K562 (cell line): Measurements from ENCODE around the gene LCE1A. TPM values are rescaled to one million over a fixed set of nuclear protein-coding genes. Genes with fewer than 3 reads are reported as not detected.

Source experiments
- ATAC-seq: fragments of 200-7000 bp; cut with Tn5 transposase; 3 replicates; pipeline ENCODE4 v1.9.1; 2020; ENCODE audit warnings: moderate library complexity
- BruUV-seq: library from RNA; stranded (reverse); fragments of 400-500 nt; replicated peaks from 2 replicates; lab custom pipeline; 2021; lab: Mats Ljungman, UMichigan
- CTCF ChIA-PET: fragments of 300-600 bp; formaldehyde crosslinking; extraction: SDS; loops from one replicate; lab custom pipeline; 2021; ENCODE audit warnings: low intra/inter-chr PET ratio; lab: Yijun Ruan, JAX
- POLR2A ChIA-PET: fragments of 300-600, 350-650 bp; sonication (Branson Sonifier 250); formaldehyde crosslinking; extraction: SDS; loops from one replicate; lab custom pipeline; 2021; ENCODE audit warnings: antibody characterized with exemption, inconsistent platforms; lab: Yijun Ruan, JAX
- DNase-seq, 4 experiments: peaks; one replicate each; pipeline versions ENCODE4 v3.0.0 to v3.0.0-alpha.2; 2011 to 2018; ENCODE audit warnings: low spot score in 3 of 4, mixed read lengths in 3 of 4; ENCODE audit errors: extremely low read depth in 1 of 4
- FAIRE-seq: peaks from 2 replicates; lab custom pipeline; 2011; peaks lifted over from hg19 to GRCh38; lab: Jason Lieb, UNC
- H2AFZ ChIP-seq: 2 replicates; pipeline ENCODE4 v1.6.0; 2011; ENCODE audit warnings: low read depth, low read length, control low read depth, inconsistent platforms
- H3K27ac ChIP-seq: fragments of 200-600 bp; 3 replicates; pipeline ENCODE4 v1.8.0; 2011; ENCODE audit warnings: low read depth, mild to moderate bottlenecking, control low read depth, inconsistent platforms, low read length, moderate library complexity, mixed read lengths; ENCODE audit errors: extremely low read depth
- H3K27me3 ChIP-seq, 2 experiments: fragments of 300-600 bp in 1 of 2; 2 replicates in 1 of 2; 3 replicates in 1 of 2; pipeline versions ENCODE4 v1.6.0 to v1.8.0; 2011; ENCODE audit warnings: inconsistent platforms in 2 of 2, low read length in 2 of 2, mild to moderate bottlenecking in 1 of 2, mixed read lengths in 1 of 2, moderate library complexity in 1 of 2; ENCODE audit not compliant: control insufficient read depth in 2 of 2, insufficient read depth in 2 of 2
- H3K36me3 ChIP-seq: fragments of 300-600 bp; 3 replicates; pipeline ENCODE4 v1.8.0; 2011; ENCODE audit warnings: mild to moderate bottlenecking, low read length, inconsistent platforms; ENCODE audit not compliant: control insufficient read depth, insufficient read depth
- H3K4me1 ChIP-seq, 2 experiments: fragments of 200-600 bp in 1 of 2; replicated peaks in 1 of 2; 2 replicates in 1 of 2; 3 replicates in 1 of 2; pipeline versions ENCODE4 v1.5.1 to v1.8.0; 2011; ENCODE audit warnings: inconsistent platforms in 2 of 2, low read length in 2 of 2, mild to moderate bottlenecking in 1 of 2, mixed read lengths in 1 of 2, moderate library complexity in 1 of 2; ENCODE audit not compliant: control insufficient read depth in 2 of 2, insufficient read depth in 2 of 2
- H3K4me2 ChIP-seq: 2 replicates; pipeline ENCODE4 v1.6.1; 2011; ENCODE audit warnings: low read length, control low read depth, inconsistent platforms, mixed read lengths; ENCODE audit not compliant: insufficient read depth
- H3K4me3 ChIP-seq: fragments of 200-600 bp; sonication (generic), shearing (Covaris generic); 2 replicates; pipeline ENCODE4 v1.5.1; 2016; ENCODE audit warnings: control low read depth, inconsistent platforms
- H3K79me2 ChIP-seq: fragments of 200-600 bp; 3 replicates; pipeline ENCODE4 v1.8.0; 2011; ENCODE audit warnings: low read length, inconsistent platforms; ENCODE audit not compliant: control insufficient read depth, insufficient read depth
- H3K9ac ChIP-seq, 2 experiments: 2 replicates each; pipeline versions ENCODE4 v1.6.0 to v1.6.1; 2011; ENCODE audit warnings: low read depth in 2 of 2, low read length in 2 of 2, control low read depth in 1 of 2, inconsistent platforms in 1 of 2, mild to moderate bottlenecking in 1 of 2, mixed read lengths in 1 of 2; ENCODE audit not compliant: insufficient read depth in 1 of 2
- H3K9me1 ChIP-seq: one replicate; pipeline ENCODE4 v1.6.0; 2011; ENCODE audit warnings: inconsistent platforms, mild to moderate bottlenecking, low read length, moderate library complexity; ENCODE audit not compliant: control insufficient read depth, insufficient read depth
- H3K9me3 ChIP-seq: replicated peaks from 2 replicates; pipeline ENCODE4 v1.5.1; 2011; ENCODE audit warnings: low read depth, low read length, inconsistent platforms; ENCODE audit not compliant: control insufficient read depth, insufficient read depth
- H4K20me1 ChIP-seq: replicated peaks from 2 replicates; pipeline ENCODE4 v1.6.1; 2011; ENCODE audit warnings: low read length, inconsistent platforms, mixed read lengths; ENCODE audit not compliant: control insufficient read depth, insufficient read depth
- DIDO1 ChIP-seq: fragments of 450-650 bp; IDR thresholded peaks from 2 replicates; pipeline ENCODE4 v1.6.1; 2016; ENCODE audit warnings: low read depth, missing biosample characterization, missing genetic modification characterization
- EHMT2 ChIP-seq: fragments of 450-650 bp; IDR thresholded peaks from 2 replicates; pipeline ENCODE4 v1.6.1; 2018; ENCODE audit warnings: antibody characterized with exemption
- IFI16 ChIP-seq: fragments of 250-450 bp; sonication (Bioruptor Pico); IDR thresholded peaks from 2 replicates; pipeline ENCODE4 v2.1.2; 2022; ENCODE audit warnings: mild to moderate bottlenecking, inconsistent platforms
- KLF6 ChIP-seq: fragments of 250-450 bp; sonication (Bioruptor Pico); IDR thresholded peaks from 2 replicates; pipeline ENCODE4 v1.4.0; 2020; ENCODE audit warnings: mild to moderate bottlenecking, moderate library complexity, borderline replicate concordance
- MYC ChIP-seq, 2 experiments: fragments of 250-450 bp in 1 of 2; sonication (Bioruptor Pico) in 1 of 2; IDR thresholded peaks; 2 replicates each; pipeline versions ENCODE4 v1.5.1 to v1.6.1; 2012 to 2021; ENCODE audit warnings: low read depth in 2 of 2, borderline replicate concordance in 1 of 2, improper control_type of control experiment in 1 of 2, low read length in 1 of 2, mild to moderate bottlenecking in 1 of 2, moderate library complexity in 1 of 2
- NONO ChIP-seq, 2 experiments: fragments of 200-400 bp in 1 of 2; fragments of 450-650 bp in 1 of 2; formaldehyde crosslinking in 1 of 2; IDR thresholded peaks; 2 replicates each; pipeline ENCODE4 v1.6.1; 2017; ENCODE audit warnings: low read depth in 2 of 2, mild to moderate bottlenecking in 2 of 2, moderate library complexity in 2 of 2, low read length in 1 of 2
- NR1H2 ChIP-seq: sonication (generic); formaldehyde crosslinking; IDR thresholded peaks from 2 replicates; pipeline ENCODE4 v1.4.0; 2020; ENCODE audit warnings: mild to moderate bottlenecking, missing genetic modification reagents
- POLR3G ChIP-seq: IDR thresholded peaks from 2 replicates; pipeline ENCODE4 v1.6.1; 2011; ENCODE audit not compliant: insufficient read length, insufficient replicate concordance; ENCODE audit errors: extremely low read depth
- STAG1 ChIP-seq: sonication (generic); formaldehyde crosslinking; IDR thresholded peaks from 2 replicates; pipeline ENCODE4 v1.5.0; 2020; ENCODE audit warnings: missing genetic modification reagents, borderline replicate concordance
- YBX1 ChIP-seq: fragments of 450-650 bp; IDR thresholded peaks from 2 replicates; pipeline ENCODE4 v1.7.1; 2016; ENCODE audit warnings: mild to moderate bottlenecking
- ZKSCAN8 ChIP-seq: fragments of 200-800 bp; sonication (Bioruptor generic); IDR thresholded peaks from 2 replicates; pipeline ENCODE4 v1.6.1; 2016; ENCODE audit warnings: missing genetic modification characterization, missing compliant biosample characterization
- ZNF121 ChIP-seq: sonication (generic); formaldehyde crosslinking; conservative IDR thresholded peaks from 2 replicates; pipeline ENCODE4 v1.8.0; 2022; ENCODE audit warnings: missing genetic modification reagents
- ZNF143 ChIP-seq: sonication (generic); formaldehyde crosslinking; IDR thresholded peaks from 2 replicates; pipeline ENCODE4 v1.9.0; 2022; ENCODE audit warnings: mild to moderate bottlenecking, missing genetic modification reagents
- ZNF695 ChIP-seq: fragments of 450-650 bp; formaldehyde crosslinking; IDR thresholded peaks from 2 replicates; pipeline ENCODE4 v1.4.0; 2020; ENCODE audit warnings: mild to moderate bottlenecking, moderate library complexity
- WGBS: fragments of 100-300 bp; shearing (Covaris generic); methylation state at CpG from one replicate; pipeline ENCODE4 v1.1.6; 2016; ENCODE audit warnings: low coverage, mixed read lengths; ENCODE audit not compliant: insufficient coverage; ENCODE audit errors: missing lambda C conversion rate; 5-methylcytosine and 5-hydroxymethylcytosine counted together
- in situ Hi-C: fragments of 300-500 bp; cut with MboI; formaldehyde crosslinking; loops from 4 replicates; pipeline ENCODE4 v1.15.0; 2018; ENCODE audit warnings: inconsistent platforms, mixed read lengths
- intact Hi-C: fragments of 100-400 bp; cut with micrococcal nuclease; formaldehyde crosslinking; loops from 2 replicates; pipeline ENCODE4 v1.14.2; 2022
- polyA plus RNA-seq, 8 experiments: library from polyadenylated mRNA; depleted of rRNA in 4 of 8; stranded (reverse) in 5 of 8; unstranded in 3 of 8; fragments of >200 nt; fragmentation: Nextera tagmentation in 2 of 8; fragmentation: Illumina TruSeq in 1 of 8; extraction: Ambion mirVana in 2 of 8; extraction: Trizol in 1 of 8; gene quantifications; 2 replicates each; pipeline versions ENCODE4 v1.2.1 to v1.2.3, GENCODE V29; 2011 to 2014; ENCODE audit warnings: inconsistent platforms in 1 of 8, missing spikeins in 1 of 8
- total RNA-seq, 7 experiments: library from RNA; depleted of rRNA in 6 of 7; stranded (reverse); fragments of >200 nt in 6 of 7; fragmentation: Illumina TruSeq in 2 of 7; extraction: Trizol in 2 of 7; gene quantifications; 2 replicates each; pipeline versions ENCODE4 v1.2.1 to v1.2.3, GENCODE V29; 2011 to 2021; ENCODE audit warnings: low replicate concordance in 1 of 7
- TF ChIP-seq, protein P1 (sequence below): fragments of 250-450 bp; sonication (Bioruptor Pico); IDR thresholded peaks from 2 replicates; pipeline ENCODE4 v1.4.0; 2020; ENCODE audit warnings: borderline replicate concordance
- TF ChIP-seq, protein P2 (sequence below): fragments of 250-450 bp; sonication (Bioruptor Pico); IDR thresholded peaks from 2 replicates; pipeline ENCODE4 v1.8.0; 2021; ENCODE audit warnings: moderate library complexity, mild to moderate bottlenecking, inconsistent platforms

LCE1A gene
- total and polyA plus RNA-seq, 9 of the 15 experiments (the other 6 are each of a cell fraction or from before 2014, with no cell fraction given), result not detected

DNA sequence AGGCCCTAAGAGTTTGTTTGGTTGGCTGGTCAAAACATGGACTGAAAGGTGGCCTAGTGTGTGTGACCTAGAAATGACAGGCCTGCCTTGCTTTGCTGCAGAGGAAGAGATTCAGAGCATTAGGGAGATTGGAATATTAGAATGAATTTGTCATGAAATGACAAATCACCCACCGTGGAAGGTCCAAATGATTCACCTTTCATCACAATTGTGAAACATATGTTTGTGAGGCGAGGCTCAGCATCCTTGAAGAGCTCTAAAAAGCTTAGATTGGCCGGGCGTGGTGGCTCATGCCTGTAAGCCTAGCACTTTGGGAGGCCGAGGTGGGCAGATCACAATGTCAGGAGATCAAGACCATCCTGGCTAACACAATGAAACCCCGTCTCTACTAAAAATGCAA is 10.0 kb upstream of the LCE1A start:
- Histone ChIP-seq H3K4me2 (no peak overlapping the region), H3K27me3 (no peaks in the 10 kb centered on the region), H3K79me2 (no peaks in the 10 kb centered on the region), H3K36me3 (no peaks in the 10 kb centered on the region), H3K4me3 (no peak overlapping the region), H3K9ac (no peak overlapping the region), H3K4me1 (no peaks in the 10 kb centered on the region), H3K9me3 (no peaks in the 10 kb centered on the region), H3K27ac (no peak overlapping the region), H3K9me1 (no peaks in the 10 kb centered on the region), H4K20me1 (no peaks in the 10 kb centered on the region), H2AFZ (no peak overlapping the region)
- TF ChIP-seq KLF6 (no peak), IFI16 (CRISPR knock-in tag) (no peak), NONO (IDR thresholded peaks at IDR 0.05; ENCODE audit: low read depth in 2 of 2, low read length in 1 of 2) (no peak), YBX1 (no peak), DIDO1 (no peak), ZNF695 (CRISPR knock-in tag) (no peak), MYC (IDR thresholded peaks at IDR 0.05; ENCODE audit: low read depth, low read length) (no peak), MYC (CRISPR knock-in tag; IDR thresholded peaks at IDR 0.05; ENCODE audit: borderline replicate concordance, low read depth) (no peak), ZNF143 (CRISPR knock-in tag) (no peak), STAG1 (no peak), NR1H2 (CRISPR knock-in tag) (no peak), ZNF121 (CRISPR knock-in tag) (no peak), POLR3G (no peak), EHMT2 (no peak), ZKSCAN8 (no peak)
- TF ChIP-seq, protein P1, sequence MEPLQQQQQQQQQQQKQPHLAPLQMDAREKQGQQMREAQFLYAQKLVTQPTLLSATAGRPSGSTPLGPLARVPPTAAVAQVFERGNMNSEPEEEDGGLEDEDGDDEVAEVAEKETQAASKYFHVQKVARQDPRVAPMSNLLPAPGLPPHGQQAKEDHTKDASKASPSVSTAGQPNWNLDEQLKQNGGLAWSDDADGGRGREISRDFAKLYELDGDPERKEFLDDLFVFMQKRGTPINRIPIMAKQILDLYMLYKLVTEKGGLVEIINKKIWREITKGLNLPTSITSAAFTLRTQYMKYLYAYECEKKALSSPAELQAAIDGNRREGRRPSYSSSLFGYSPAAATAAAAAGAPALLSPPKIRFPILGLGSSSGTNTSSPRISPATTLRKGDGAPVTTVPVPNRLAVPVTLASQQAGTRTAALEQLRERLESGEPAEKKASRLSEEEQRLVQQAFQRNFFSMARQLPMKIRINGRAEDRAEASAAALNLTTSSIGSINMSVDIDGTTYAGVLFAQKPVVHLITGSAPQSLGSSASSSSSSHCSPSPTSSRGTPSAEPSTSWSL (CRISPR knock-in tag), result no peak
- TF ChIP-seq, protein P2, sequence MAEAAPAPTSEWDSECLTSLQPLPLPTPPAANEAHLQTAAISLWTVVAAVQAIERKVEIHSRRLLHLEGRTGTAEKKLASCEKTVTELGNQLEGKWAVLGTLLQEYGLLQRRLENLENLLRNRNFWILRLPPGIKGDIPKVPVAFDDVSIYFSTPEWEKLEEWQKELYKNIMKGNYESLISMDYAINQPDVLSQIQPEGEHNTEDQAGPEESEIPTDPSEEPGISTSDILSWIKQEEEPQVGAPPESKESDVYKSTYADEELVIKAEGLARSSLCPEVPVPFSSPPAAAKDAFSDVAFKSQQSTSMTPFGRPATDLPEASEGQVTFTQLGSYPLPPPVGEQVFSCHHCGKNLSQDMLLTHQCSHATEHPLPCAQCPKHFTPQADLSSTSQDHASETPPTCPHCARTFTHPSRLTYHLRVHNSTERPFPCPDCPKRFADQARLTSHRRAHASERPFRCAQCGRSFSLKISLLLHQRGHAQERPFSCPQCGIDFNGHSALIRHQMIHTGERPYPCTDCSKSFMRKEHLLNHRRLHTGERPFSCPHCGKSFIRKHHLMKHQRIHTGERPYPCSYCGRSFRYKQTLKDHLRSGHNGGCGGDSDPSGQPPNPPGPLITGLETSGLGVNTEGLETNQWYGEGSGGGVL, result no peak
- intact Hi-C loops (no loop called here), in situ Hi-C loops (no loop called here)
- no peak for ATAC-seq
- ChIA-PET POLR2A (interaction anchor here (0.7 kb wide), 1 partner anchor 22 kb away, joined by 3 read pairs; no protein-coding TSS in a partner anchor), CTCF (no interaction called here)
- BruUV-seq, result no TSS peak
- DNase-seq, result no peak
- no peak for FAIRE-seq
- WGBS, result 1% methylated on average over 6 of the region's 6 CpGs
